Measurements from ENCODE around the gene ARHGEF19.

- no peak for TF ChIP-seq RNF2 (conservative IDR thresholded peaks at IDR 0.05; ENCODE audit: low read depth)
- TF ChIP-seq, protein P1, sequence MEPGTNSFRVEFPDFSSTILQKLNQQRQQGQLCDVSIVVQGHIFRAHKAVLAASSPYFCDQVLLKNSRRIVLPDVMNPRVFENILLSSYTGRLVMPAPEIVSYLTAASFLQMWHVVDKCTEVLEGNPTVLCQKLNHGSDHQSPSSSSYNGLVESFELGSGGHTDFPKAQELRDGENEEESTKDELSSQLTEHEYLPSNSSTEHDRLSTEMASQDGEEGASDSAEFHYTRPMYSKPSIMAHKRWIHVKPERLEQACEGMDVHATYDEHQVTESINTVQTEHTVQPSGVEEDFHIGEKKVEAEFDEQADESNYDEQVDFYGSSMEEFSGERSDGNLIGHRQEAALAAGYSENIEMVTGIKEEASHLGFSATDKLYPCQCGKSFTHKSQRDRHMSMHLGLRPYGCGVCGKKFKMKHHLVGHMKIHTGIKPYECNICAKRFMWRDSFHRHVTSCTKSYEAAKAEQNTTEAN (CRISPR knock-in tag; conservative IDR thresholded peaks at IDR 0.05): no peak
- no peak for TF ChIP-seq CTCF (CRISPR knock-in tag; IDR thresholded peaks at IDR 0.05)
- TF ChIP-seq MED1 (CRISPR knock-in tag; IDR thresholded peaks at IDR 0.05): no peak
- no peak for TF ChIP-seq ZFP36 (IDR thresholded peaks at IDR 0.05; ENCODE audit: borderline replicate concordance, low read depth, low read length, partially characterized antibody)
- no peak for TF ChIP-seq NCOA2 (CRISPR knock-in tag; IDR thresholded peaks at IDR 0.05)
- no peak for TF ChIP-seq ZBTB44 (CRISPR knock-in tag; IDR thresholded peaks at IDR 0.05)
- no peak for TF ChIP-seq JARID2 (CRISPR knock-in tag; IDR thresholded peaks at IDR 0.05; ENCODE audit: insufficient replicate concordance)
- no peak for TF ChIP-seq ZNF260 (CRISPR knock-in tag; IDR thresholded peaks at IDR 0.05; ENCODE audit: borderline replicate concordance, low read depth)
- TF ChIP-seq, protein P2, sequence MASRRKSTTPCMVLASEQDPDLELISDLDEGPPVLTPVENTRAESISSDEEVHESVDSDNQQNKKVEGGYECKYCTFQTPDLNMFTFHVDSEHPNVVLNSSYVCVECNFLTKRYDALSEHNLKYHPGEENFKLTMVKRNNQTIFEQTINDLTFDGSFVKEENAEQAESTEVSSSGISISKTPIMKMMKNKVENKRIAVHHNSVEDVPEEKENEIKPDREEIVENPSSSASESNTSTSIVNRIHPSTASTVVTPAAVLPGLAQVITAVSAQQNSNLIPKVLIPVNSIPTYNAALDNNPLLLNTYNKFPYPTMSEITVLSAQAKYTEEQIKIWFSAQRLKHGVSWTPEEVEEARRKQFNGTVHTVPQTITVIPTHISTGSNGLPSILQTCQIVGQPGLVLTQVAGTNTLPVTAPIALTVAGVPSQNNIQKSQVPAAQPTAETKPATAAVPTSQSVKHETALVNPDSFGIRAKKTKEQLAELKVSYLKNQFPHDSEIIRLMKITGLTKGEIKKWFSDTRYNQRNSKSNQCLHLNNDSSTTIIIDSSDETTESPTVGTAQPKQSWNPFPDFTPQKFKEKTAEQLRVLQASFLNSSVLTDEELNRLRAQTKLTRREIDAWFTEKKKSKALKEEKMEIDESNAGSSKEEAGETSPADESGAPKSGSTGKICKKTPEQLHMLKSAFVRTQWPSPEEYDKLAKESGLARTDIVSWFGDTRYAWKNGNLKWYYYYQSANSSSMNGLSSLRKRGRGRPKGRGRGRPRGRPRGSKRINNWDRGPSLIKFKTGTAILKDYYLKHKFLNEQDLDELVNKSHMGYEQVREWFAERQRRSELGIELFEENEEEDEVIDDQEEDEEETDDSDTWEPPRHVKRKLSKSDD (CRISPR knock-in tag; IDR thresholded peaks at IDR 0.05; ENCODE audit: low read depth): no peak
- TF ChIP-seq KDM5A (IDR thresholded peaks at IDR 0.05; ENCODE audit: borderline replicate concordance, low read length): no peak
- no peak for TF ChIP-seq ZKSCAN8 (CRISPR knock-in tag; IDR thresholded peaks at IDR 0.05; ENCODE audit: borderline replicate concordance)
- TF ChIP-seq CBFB (CRISPR knock-in tag; IDR thresholded peaks at IDR 0.05): no peak
Observed at GRCh38 chr1:16248603-16249516, 36.4 kb upstream of the ARHGEF19 start.

All from HepG2 (cell line).